IPS-18c (cell line): ENCODE results near the gene PLEKHJ1.
A peak's percentile ranks its signal among the peaks of the same experiment; 100 is the strongest.
"Not testable (repeated sequence)": the region's sequence is repeated elsewhere in the genome, so short reads cannot be mapped to it uniquely, and the experiment has no call there.

Experiments
- H3K4me3 ChIP-seq: 2 replicates; pipeline ENCODE4 v1.7.0; 2013; ENCODE audit warnings: low read depth, mild to moderate bottlenecking, low read length, moderate library complexity; ENCODE audit not compliant: insufficient read depth
- H3K9me3 ChIP-seq: one replicate; pipeline ENCODE4 v1.6.1; 2013; ENCODE audit warnings: mild to moderate bottlenecking, low read length, moderate library complexity; ENCODE audit not compliant: control insufficient read depth, insufficient read depth

The PLEKHJ1 gene

GRCh38 chr19:2236314-2237050 is at the start of gene PLEKHJ1, which contains the start of gene SF3A2:
PLEKHJ1 (minus strand) TSS chr19:2236329; CDS start chr19:2236248, 81 bp downstream.
SF3A2 (plus strand) TSS chr19:2236824; CDS start chr19:2243419, 6,595 bp downstream.
- no peaks in the 10 kb centered on the region for H3K9me3 ChIP-seq
- peak within 1 kb of the TSS; percentile 91 for H3K4me3 ChIP-seq

GRCh38 chr19:2283835-2284507 is 47.8 kb upstream of the PLEKHJ1 start:
- peaks cover under 1% of the 10 kb centered on the region for H3K9me3 ChIP-seq
- H3K4me3 ChIP-seq, result no peak overlapping the region

DNA sequence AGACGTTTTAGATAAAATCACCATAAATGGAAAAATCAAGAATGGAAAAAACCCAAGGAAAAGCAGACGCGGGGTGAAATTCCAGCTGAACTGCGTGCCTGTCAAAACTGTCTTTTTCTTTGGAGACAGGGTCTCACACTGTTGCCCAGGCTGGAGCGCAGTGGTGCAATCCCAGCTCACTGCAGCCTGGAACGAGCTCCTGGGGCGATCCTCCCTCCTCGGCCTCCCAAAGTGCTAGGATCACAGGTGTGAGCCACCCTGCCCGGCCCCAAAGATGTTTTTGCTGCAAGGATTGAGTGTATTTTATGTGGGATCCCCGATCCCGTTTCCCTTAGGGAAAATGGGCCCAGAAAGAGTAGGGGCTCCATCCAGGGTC is 46.7 kb upstream of the PLEKHJ1 start:
- Histone ChIP-seq H3K4me3 (no peak overlapping the region), H3K9me3 (no peaks in the 10 kb centered on the region)

- H3K4me3 ChIP-seq, result peak within 1 kb of the TSS; percentile 56
- no peaks in the 10 kb centered on the region for H3K9me3 ChIP-seq
These were observed 46.1 kb upstream of the PLEKHJ1 start, which contains the start of gene PEAK3 for GRCh38 chr19:2282062-2282861. PEAK3 (minus strand) TSS chr19:2282175; CDS start chr19:2280931, 1,244 bp downstream.

- H3K4me3 ChIP-seq, result peak overlapping the region; percentile 56
- H3K9me3 ChIP-seq, result not testable (repeated sequence)
These were observed 45.3 kb upstream of the PLEKHJ1 start for GRCh38 chr19:2281265-2282061.

GRCh38 chr19:2280633-2281264 is 44.6 kb upstream of the PLEKHJ1 start:
- Histone ChIP-seq H3K9me3 (no peaks in the 10 kb centered on the region), H3K4me3 (no peak overlapping the region)

DNA sequence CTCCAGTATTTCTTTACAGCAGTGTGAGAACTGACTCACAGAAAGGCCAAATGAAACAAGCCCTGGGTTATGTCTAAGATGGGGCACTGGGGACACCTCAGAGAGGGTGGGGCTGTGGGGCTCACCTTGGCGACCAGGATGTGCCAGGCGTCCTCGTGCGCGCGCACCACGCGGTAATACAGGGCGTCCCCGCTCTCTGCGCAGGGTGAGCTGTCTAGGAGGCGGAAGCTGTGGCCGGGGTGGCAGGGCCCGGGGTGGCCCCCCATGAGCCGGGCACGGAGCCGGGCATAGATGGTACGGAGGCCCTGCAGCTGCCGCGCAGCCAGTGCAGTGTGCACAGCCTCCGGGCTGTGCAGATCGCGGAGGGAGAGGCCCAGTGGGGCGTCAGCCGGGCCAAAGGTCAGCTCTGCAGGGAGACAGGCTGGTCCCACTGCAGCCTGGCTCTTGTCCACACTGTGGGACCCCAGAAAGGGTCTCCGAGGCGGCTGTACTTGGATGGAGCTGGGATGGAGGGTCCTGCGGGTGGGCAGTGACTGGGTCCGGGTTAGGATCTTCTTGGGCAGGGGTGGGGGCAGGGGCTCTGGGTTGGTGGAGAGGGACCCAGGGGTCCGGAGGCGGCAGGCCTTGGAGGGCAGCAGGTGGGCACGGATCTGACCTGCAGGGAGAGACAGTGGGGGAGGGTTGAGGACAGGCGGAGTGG is 42.5 kb upstream of the PLEKHJ1 start:
- H3K9me3 ChIP-seq, result no peaks in the 10 kb centered on the region

GRCh38 chr19:2277138-2277537 is 41.0 kb upstream of the PLEKHJ1 start:
- Histone ChIP-seq H3K4me3 (no peak overlapping the region), H3K9me3 (no peaks in the 10 kb centered on the region)

More for the DNA sequence above, 42.5 kb upstream of the PLEKHJ1 start:
- H3K4me3 ChIP-seq, result no peak overlapping the region

DNA sequence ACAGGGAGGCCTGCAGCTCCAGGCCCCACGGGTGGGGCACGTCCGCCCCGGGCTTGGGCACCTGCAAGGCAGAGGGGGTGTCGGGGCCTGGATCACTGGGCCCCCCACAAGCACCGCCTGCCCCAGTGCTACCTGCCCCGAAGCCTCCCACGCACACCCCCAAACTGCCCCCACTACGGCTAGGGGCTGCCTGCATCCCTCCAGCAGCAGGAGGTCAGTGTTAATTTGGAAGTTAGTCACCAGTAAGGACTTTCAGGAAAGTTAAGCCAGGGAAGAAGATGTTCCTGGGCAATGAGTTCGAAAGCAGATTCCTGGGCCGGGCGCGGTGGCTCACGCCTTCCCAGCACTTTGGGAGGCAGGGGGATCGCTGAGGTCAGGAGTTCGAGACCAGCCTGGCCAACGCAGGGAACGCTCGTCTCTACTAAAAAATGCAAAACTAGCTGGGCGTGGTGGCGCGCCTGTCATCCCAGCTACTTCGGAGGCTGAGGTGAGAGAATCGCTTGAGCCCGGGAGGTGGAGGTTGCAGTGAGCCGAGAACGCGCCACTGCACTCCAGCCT is 40.4 kb upstream of the PLEKHJ1 start:
- no peaks in the 10 kb centered on the region for H3K9me3 ChIP-seq
- H3K4me3 ChIP-seq, result no peak overlapping the region

DNA sequence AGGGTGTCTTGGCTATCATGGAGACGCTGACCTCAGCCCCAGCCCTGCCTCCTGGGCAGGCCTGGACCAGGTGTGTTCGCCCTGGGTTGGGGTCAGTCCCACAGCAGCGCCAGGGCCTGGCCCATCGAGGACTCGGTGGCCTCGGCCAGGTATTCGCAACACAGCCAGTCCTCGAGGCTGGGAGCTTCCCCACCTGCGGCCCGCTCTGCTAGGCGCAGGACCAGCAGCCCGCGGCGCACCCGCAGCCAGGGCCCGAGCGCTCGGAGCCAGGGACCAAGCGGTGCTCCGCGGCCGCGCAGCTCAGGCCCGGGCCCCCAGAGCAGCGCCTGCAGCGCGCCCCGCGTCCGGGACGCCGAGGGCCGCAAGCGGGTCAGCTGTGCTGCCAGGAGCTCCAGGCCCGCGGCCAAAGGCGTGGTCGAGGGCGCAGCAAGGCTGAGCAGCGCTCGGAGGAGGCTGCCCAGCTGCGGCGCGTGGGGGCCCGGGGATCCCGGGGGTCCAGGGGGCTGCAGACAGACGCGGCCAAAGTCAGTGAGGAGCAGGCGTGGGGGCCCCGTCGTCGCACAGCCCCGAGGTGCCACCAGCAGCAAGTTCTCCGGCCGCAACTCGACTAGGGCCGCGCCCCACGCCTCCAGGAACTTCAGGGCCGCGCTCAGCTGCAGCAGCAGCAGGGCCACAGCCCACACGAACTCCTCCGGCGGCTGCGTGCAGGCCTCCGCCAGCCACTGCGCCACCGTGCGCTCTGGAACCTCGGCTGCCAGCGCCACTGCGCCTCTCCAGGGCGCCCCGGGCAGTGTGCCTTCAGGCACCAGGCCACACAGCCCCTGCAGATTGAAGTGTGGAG is 39.7 kb upstream of the PLEKHJ1 start:
- H3K9me3 ChIP-seq, result no peaks in the 10 kb centered on the region
- H3K4me3 ChIP-seq, result no peak overlapping the region

GRCh38 chr19:2274931-2275535 is 38.9 kb upstream of the PLEKHJ1 start:
- H3K9me3 ChIP-seq, result no peaks in the 10 kb centered on the region

GRCh38 chr19:2274185-2274711 is 38.1 kb upstream of the PLEKHJ1 start:
- Histone ChIP-seq H3K9me3 (no peaks in the 10 kb centered on the region), H3K4me3 (no peak overlapping the region)

More at GRCh38 chr19:2274931-2275535, 38.9 kb upstream of the PLEKHJ1 start:
- no peak overlapping the region for H3K4me3 ChIP-seq

DNA sequence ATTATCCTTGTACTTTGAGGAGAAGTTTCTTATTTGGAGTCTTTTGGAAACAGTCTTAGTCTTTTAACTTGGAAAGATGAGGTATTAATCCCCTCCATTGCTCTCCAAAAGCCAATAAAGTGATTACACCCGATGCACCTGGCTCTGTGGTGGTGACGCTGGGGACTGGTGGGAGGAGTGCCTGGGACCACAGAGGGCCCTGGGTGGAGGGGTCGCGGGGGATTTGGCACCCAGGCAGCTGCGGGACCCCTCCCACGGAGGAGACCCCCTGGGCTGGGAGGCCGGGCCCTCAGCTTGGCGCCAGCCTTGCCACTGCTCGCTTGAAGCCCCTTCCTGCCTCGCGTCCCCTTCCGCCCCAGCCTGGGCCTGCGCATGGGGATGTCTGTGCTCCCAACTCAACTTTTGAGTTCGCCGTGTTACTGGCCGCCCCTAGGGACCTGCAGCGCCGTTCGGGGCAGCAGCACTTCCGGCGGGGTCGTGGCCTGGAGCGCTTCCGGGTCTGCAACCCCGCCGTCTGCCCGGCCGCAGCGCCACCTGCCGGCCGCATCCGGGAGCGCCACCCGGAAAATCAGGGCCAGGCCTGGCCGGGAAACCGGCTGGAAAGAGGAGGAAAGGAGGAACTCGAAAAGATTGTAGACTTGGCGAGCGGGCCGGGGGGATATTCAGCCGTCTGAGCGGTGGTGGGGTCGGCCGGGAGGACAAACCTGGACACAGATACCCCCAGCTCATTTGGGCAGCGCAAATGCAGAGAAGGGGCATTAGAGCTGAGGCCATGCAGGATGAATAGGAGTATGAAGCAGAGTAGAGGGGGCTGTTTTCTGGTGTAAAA is 37.4 kb upstream of the PLEKHJ1 start:
- H3K9me3 ChIP-seq, result no peaks in the 10 kb centered on the region

More for the DNA sequence above, 37.4 kb upstream of the PLEKHJ1 start:
- peak overlapping the region; percentile 41 for H3K4me3 ChIP-seq
